SK-N-SH treated with all-trans-retinoic acid at 6 μM for 48 hours (cell line): ENCODE results near the gene MINK1.

Experiments
- ARNTL ChIP-seq: fragments of 450-650 bp; formaldehyde crosslinking; IDR thresholded peaks from 2 replicates; pipeline ENCODE4 v1.5.0; 2020; ENCODE audit warnings: low read depth, mild to moderate bottlenecking, moderate library complexity, borderline replicate concordance
- GLIS3 ChIP-seq: fragments of 250-450 bp; sonication (Bioruptor Pico); IDR thresholded peaks from 2 replicates; pipeline ENCODE4 v1.5.0; 2020; ENCODE audit warnings: mild to moderate bottlenecking, moderate library complexity
- ISL1 ChIP-seq: fragments of 250-450 bp; sonication (Bioruptor Pico); IDR thresholded peaks from 2 replicates; pipeline ENCODE4 v2.1.2; 2022; ENCODE audit warnings: mild to moderate bottlenecking, moderate library complexity
- PATZ1 ChIP-seq: fragments of 250-450 bp; sonication (Bioruptor Pico); IDR thresholded peaks from 2 replicates; pipeline ENCODE4 v1.8.0; 2020; ENCODE audit warnings: mild to moderate bottlenecking, moderate library complexity, borderline replicate concordance
- POU6F1 ChIP-seq: fragments of 250-450 bp; sonication (Bioruptor Pico); IDR thresholded peaks from 2 replicates; pipeline ENCODE4 v1.8.0; 2021; ENCODE audit warnings: low read depth, mild to moderate bottlenecking, moderate library complexity, borderline replicate concordance
- PPARA ChIP-seq: fragments of 250-450 bp; sonication (Bioruptor Pico); IDR thresholded peaks from 2 replicates; pipeline ENCODE4 v1.5.0; 2020; ENCODE audit warnings: mild to moderate bottlenecking, borderline replicate concordance
- RARB ChIP-seq: fragments of 250-450 bp; sonication (Bioruptor Pico); IDR thresholded peaks from 2 replicates; pipeline ENCODE4 v1.8.0; 2021; ENCODE audit warnings: mild to moderate bottlenecking, moderate library complexity
- SNAI2 ChIP-seq: fragments of 250-450 bp; sonication (Bioruptor Pico); IDR thresholded peaks from 2 replicates; pipeline ENCODE4 v1.5.0; 2020; ENCODE audit warnings: mild to moderate bottlenecking, moderate library complexity
- ZC3H10 ChIP-seq: fragments of 250-450 bp; sonication (Bioruptor Pico); IDR thresholded peaks from 2 replicates; pipeline ENCODE4 v1.5.1; 2021; ENCODE audit warnings: mild to moderate bottlenecking, moderate library complexity
- ZFP30 ChIP-seq: fragments of 450-650 bp; formaldehyde crosslinking; IDR thresholded peaks from 2 replicates; pipeline ENCODE4 v1.5.0; 2022; ENCODE audit warnings: mild to moderate bottlenecking, moderate library complexity
- ZNF70 ChIP-seq: fragments of 450-650 bp; formaldehyde crosslinking; IDR thresholded peaks from 2 replicates; pipeline ENCODE4 v1.5.0; 2020; ENCODE audit warnings: mild to moderate bottlenecking, moderate library complexity
- ZNF8 ChIP-seq: fragments of 450-650 bp; formaldehyde crosslinking; IDR thresholded peaks from 2 replicates; pipeline ENCODE4 v1.5.0; 2020; ENCODE audit warnings: mild to moderate bottlenecking, moderate library complexity

- TF ChIP-seq ZC3H10 (CRISPR knock-in tag) (no peak), ZFP30 (CRISPR knock-in tag) (no peak), RARB (CRISPR knock-in tag) (no peak), ZNF70 (CRISPR knock-in tag) (no peak), ARNTL (no peak), SNAI2 (CRISPR knock-in tag) (no peak), GLIS3 (CRISPR knock-in tag) (no peak), ZNF8 (CRISPR knock-in tag) (no peak), ISL1 (CRISPR knock-in tag) (no peak), PATZ1 (CRISPR knock-in tag) (no peak), POU6F1 (CRISPR knock-in tag) (no peak), PPARA (CRISPR knock-in tag) (no peak)
Measured at GRCh38 chr17:4833178-4833940, at the start of gene MINK1.
